Measurements from ENCODE around the gene REXO4. TPM values are rescaled to one million over a fixed set of nuclear protein-coding genes. Genes with fewer than 3 reads are reported as not detected.

The REXO4 gene
- total RNA-seq, 1 experiment from 2014 or later: 43.6 TPM

GRCh38 chr9:133461975-133462374, 44.2 kb upstream of the REXO4 start:
- no peaks in the 10 kb centered on the region for H3K4me1 Mint-ChIP-seq (ENCODE audit: low read depth, unreplicated experiment)
- no peak for DNase-seq
- BruUV-seq (replicated peaks): no TSS peak
- H3K9me3 ChIP-seq: no peaks in the 10 kb centered on the region
- H3K27ac Mint-ChIP-seq (ENCODE audit: unreplicated experiment): peak overlapping the region; percentile 77
- ChIA-PET POLR2A (no interaction called here), CTCF (no interaction called here)
- H3K36me3 ChIP-seq (ENCODE audit: control insufficient read depth, insufficient read depth, low read length): no peaks in the 10 kb centered on the region; the same call in 1 of the 2 replicates
- H3K36me3 Mint-ChIP-seq (ENCODE audit: insufficient read depth, unreplicated experiment): peaks cover 25% of the 10 kb centered on the region
- H3K27me3 Mint-ChIP-seq (ENCODE audit: insufficient read depth, unreplicated experiment): no peaks in the 10 kb centered on the region
- TF ChIP-seq CTCF (IDR thresholded peaks at IDR 0.05; ENCODE audit: insufficient read depth in 1 of 2, low read depth in 1 of 2, low read length in 1 of 2, severe bottlenecking in 1 of 2, unreplicated experiment in 1 of 2): no peak
- intact Hi-C loops (cut with micrococcal nuclease; ENCODE audit: unreplicated experiment): no loop called here
- peak overlapping the region; percentile 78 for H3K4me3 Mint-ChIP-seq (ENCODE audit: unreplicated experiment)
- H3K4me3 ChIP-seq (ENCODE audit: low read depth, low read length): no peak overlapping the region
- no peaks in the 10 kb centered on the region for H3K27me3 ChIP-seq (replicated peaks; ENCODE audit: control insufficient read depth, insufficient read depth, low read length)
- peaks cover 12% of the 10 kb centered on the region for H3K4me1 ChIP-seq
- H3K9me3 Mint-ChIP-seq (ENCODE audit: unreplicated experiment): no peaks in the 10 kb centered on the region

GRCh38 chr9:133460405-133461175, 42.8 kb upstream of the REXO4 start:
- Mint-ChIP-seq H3K36me3 (ENCODE audit: insufficient read depth, unreplicated experiment) (peaks cover 25% of the 10 kb centered on the region), H3K27me3 (ENCODE audit: insufficient read depth, unreplicated experiment) (no peaks in the 10 kb centered on the region), H3K9me3 (ENCODE audit: unreplicated experiment) (no peaks in the 10 kb centered on the region), H3K4me1 (ENCODE audit: low read depth, unreplicated experiment) (no peaks in the 10 kb centered on the region), H3K4me3 (ENCODE audit: unreplicated experiment) (peak overlapping the region; percentile 78), H3K27ac (ENCODE audit: unreplicated experiment) (peak overlapping the region; percentile 77)
- TSS peak; percentile 67 for BruUV-seq (replicated peaks)
- Histone ChIP-seq H3K9me3 (no peaks in the 10 kb centered on the region), H3K36me3 (ENCODE audit: control insufficient read depth, insufficient read depth, low read length) (no peaks in the 10 kb centered on the region; the same call in 1 of the 2 replicates), H3K4me1 (peaks cover 12% of the 10 kb centered on the region), H3K27me3 (replicated peaks; ENCODE audit: control insufficient read depth, insufficient read depth, low read length) (no peaks in the 10 kb centered on the region), H3K4me3 (ENCODE audit: low read depth, low read length) (peak overlapping the region; percentile 70)
- intact Hi-C loops (cut with micrococcal nuclease; ENCODE audit: unreplicated experiment): no loop called here
- peak; percentile 89 to 95 for DNase-seq
- no peak for TF ChIP-seq CTCF (IDR thresholded peaks at IDR 0.05; ENCODE audit: insufficient read depth in 1 of 2, low read depth in 1 of 2, low read length in 1 of 2, severe bottlenecking in 1 of 2, unreplicated experiment in 1 of 2)
- ChIA-PET CTCF (interaction anchor here (0.5 to 2.2 kb wide), 9 partner anchors 8 to 119 kb away, joined by 3 to 18 read pairs (median 5); partner anchors contain the start of genes MED22, RPL7A and SLC2A6), POLR2A (interaction anchor here (0.6 to 2.2 kb wide), 7 partner anchors 19 to 564 kb away, joined by 3 to 28 read pairs (median 6); partner anchors contain the start of genes MED22, REXO4, RPL7A and SLC2A6)

- H3K27ac Mint-ChIP-seq (ENCODE audit: unreplicated experiment): peak within 1 kb of the TSS; percentile 77
- TF ChIP-seq CTCF (IDR thresholded peaks at IDR 0.05; ENCODE audit: insufficient read depth in 1 of 2, low read depth in 1 of 2, low read length in 1 of 2, severe bottlenecking in 1 of 2, unreplicated experiment in 1 of 2): no peak
- no peaks in the 10 kb centered on the region for H3K27me3 Mint-ChIP-seq (ENCODE audit: insufficient read depth, unreplicated experiment)
- ChIA-PET POLR2A (interaction anchor here (0.5 to 2.2 kb wide), 24 partner anchors 12 to 788 kb away, joined by 3 to 28 read pairs (median 4); partner anchors contain the start of genes BRD3OS, GTF3C5, MED22 and REXO4), CTCF (interaction anchor here (0.5 to 2.2 kb wide), 24 partner anchors 12 to 540 kb away, joined by 3 to 22 read pairs (median 5); partner anchors contain the start of genes MED22, REXO4, RPL7A and SLC2A6)
- Histone ChIP-seq H3K4me1 (peaks cover 12% of the 10 kb centered on the region), H3K36me3 (ENCODE audit: control insufficient read depth, insufficient read depth, low read length) (no peaks in the 10 kb centered on the region; the same call in 1 of the 2 replicates), H3K9me3 (no peaks in the 10 kb centered on the region), H3K4me3 (ENCODE audit: low read depth, low read length) (peak within 1 kb of the TSS; percentile 70), H3K27me3 (replicated peaks; ENCODE audit: control insufficient read depth, insufficient read depth, low read length) (no peaks in the 10 kb centered on the region)
- no peaks in the 10 kb centered on the region for H3K4me1 Mint-ChIP-seq (ENCODE audit: low read depth, unreplicated experiment)
- no TSS peak for BruUV-seq (replicated peaks)
- intact Hi-C loops (cut with micrococcal nuclease; ENCODE audit: unreplicated experiment): loop anchor here (1.0 to 5.0 kb wide), 2 partner anchors 20 to 42 kb away; partner anchors contain the start of genes REXO4 and SLC2A6
- peaks cover 25% of the 10 kb centered on the region for H3K36me3 Mint-ChIP-seq (ENCODE audit: insufficient read depth, unreplicated experiment)
- no peaks in the 10 kb centered on the region for H3K9me3 Mint-ChIP-seq (ENCODE audit: unreplicated experiment)
- DNase-seq: peak; percentile 97 to 99
- peak within 1 kb of the TSS; percentile 78 for H3K4me3 Mint-ChIP-seq (ENCODE audit: unreplicated experiment)
Observed at GRCh38 chr9:133459476-133460404, 41.9 kb upstream of the REXO4 start, which contains the start of gene CACFD1. CACFD1 (plus strand) TSS chr9:133459978; CDS start chr9:133460067, 89 bp downstream.

Measured in Caco-2 (cell line).